Mucosa of stomach (tissue), 1 donor: Measurements from ENCODE around the gene SAXO2.
A peak's percentile ranks its signal among the peaks of the same experiment; 100 is the strongest.
"Not testable (repeated sequence)": the region's sequence is repeated elsewhere in the genome, so short reads cannot be mapped to it uniquely, and the experiment has no call there.

Experiments used
- H3K27me3 ChIP-seq: one replicate; pipeline ENCODE4 v1.7.0; 2013; ENCODE audit warnings: mild to moderate bottlenecking, low read length; ENCODE audit not compliant: control insufficient read depth, insufficient read depth
- H3K36me3 ChIP-seq: one replicate; pipeline ENCODE4 v1.7.0; 2013; ENCODE audit warnings: low read length; ENCODE audit not compliant: control insufficient read depth, insufficient read depth
- H3K4me1 ChIP-seq: one replicate; pipeline ENCODE4 v1.7.0; 2013; ENCODE audit warnings: mild to moderate bottlenecking, low read length; ENCODE audit not compliant: control insufficient read depth, insufficient read depth
- H3K4me3 ChIP-seq: one replicate; pipeline ENCODE4 v1.7.0; 2013; ENCODE audit warnings: low read length
- H3K9ac ChIP-seq: one replicate; pipeline ENCODE4 v1.7.0; 2013; ENCODE audit warnings: mild to moderate bottlenecking, low read length, moderate library complexity
- H3K9me3 ChIP-seq: one replicate; pipeline ENCODE4 v1.7.0; 2013; ENCODE audit warnings: mild to moderate bottlenecking, low read length, moderate library complexity; ENCODE audit not compliant: control insufficient read depth
- donor health status: Pancreatic carcinoma.

The SAXO2 gene

DNA sequence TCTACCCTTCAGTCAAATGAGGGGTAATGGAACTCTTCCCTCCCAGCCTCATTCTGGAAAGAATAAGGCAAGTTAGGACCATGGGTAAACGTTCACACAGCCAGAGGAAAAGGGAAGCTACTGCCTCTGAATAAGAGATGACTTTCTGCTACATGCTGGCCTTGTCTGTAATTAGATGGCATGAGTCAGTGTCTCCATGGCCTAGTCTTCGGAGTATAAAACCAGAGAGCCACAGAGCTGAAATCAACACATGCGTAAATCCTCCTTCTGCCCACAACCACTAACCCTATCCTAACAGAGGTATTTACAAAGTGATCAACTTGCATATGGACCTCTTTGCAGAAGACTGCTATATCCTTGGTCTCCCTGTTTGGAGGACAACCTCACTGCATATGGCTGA is 14.4 kb upstream of the SAXO2 start:
- H3K4me1 ChIP-seq, H3K27me3 ChIP-seq, H3K4me3 ChIP-seq, H3K9ac ChIP-seq, H3K9me3 ChIP-seq, H3K36me3 ChIP-seq: not testable (repeated sequence)

- peak overlapping the region; percentile 49 for H3K4me3 ChIP-seq
- H3K9me3 ChIP-seq, H3K36me3 ChIP-seq, H3K27me3 ChIP-seq, H3K4me1 ChIP-seq: not testable (repeated sequence)
- peak overlapping the region; percentile 72 for H3K9ac ChIP-seq
Measured at GRCh38 chr15:82261566-82262421, 824 bp upstream of the SAXO2 start.

GRCh38 chr15:82263350-82263749 is 732 bp downstream of the SAXO2 start:
- Histone ChIP-seq H3K4me1 (peaks cover 6% of the 10 kb centered on the region), H3K9me3 (no peaks in the 10 kb centered on the region), H3K27me3 (no peaks in the 10 kb centered on the region), H3K9ac (peak overlapping the region; percentile 72), H3K4me3 (peak overlapping the region; percentile 49), H3K36me3 (no peaks in the 10 kb centered on the region)

DNA sequence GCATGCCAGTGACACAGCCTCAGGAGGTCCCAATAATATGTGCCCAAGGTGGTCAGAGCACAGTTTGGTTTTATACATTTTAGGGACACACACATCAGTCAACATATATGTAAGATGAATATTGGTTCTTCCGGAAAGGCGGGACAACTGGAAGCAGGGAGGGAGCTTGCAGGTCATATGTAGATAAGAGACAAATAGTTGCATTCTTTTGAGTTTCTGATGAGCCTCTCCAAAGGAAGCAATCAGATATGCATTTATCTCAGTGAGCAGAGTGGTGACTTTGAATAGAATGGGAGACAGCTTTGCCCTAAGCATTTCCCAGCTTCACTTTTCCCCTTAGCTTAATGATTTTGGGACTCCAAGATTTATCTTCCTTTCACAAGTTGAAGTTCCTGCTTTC is 4.5 kb downstream of the SAXO2 start:
- not testable (repeated sequence) for H3K27me3 ChIP-seq, H3K9me3 ChIP-seq

GRCh38 chr15:82268454-82268853 is 5.8 kb downstream of the SAXO2 start:
- H3K9me3 ChIP-seq, H3K27me3 ChIP-seq: not testable (repeated sequence)

More for the DNA sequence above, 4.5 kb downstream of the SAXO2 start:
- not testable (repeated sequence) for H3K9ac ChIP-seq, H3K4me3 ChIP-seq, H3K36me3 ChIP-seq, H3K4me1 ChIP-seq

GRCh38 chr15:82272154-82272553 is 9.5 kb downstream of the SAXO2 start:
- no peak overlapping the region for H3K9ac ChIP-seq
- peaks cover 3% of the 10 kb centered on the region for H3K4me1 ChIP-seq
- H3K4me3 ChIP-seq, result no peak overlapping the region
- H3K9me3 ChIP-seq, result no peaks in the 10 kb centered on the region
- H3K36me3 ChIP-seq, result no peaks in the 10 kb centered on the region
- H3K27me3 ChIP-seq, result no peaks in the 10 kb centered on the region

More at GRCh38 chr15:82268454-82268853, 5.8 kb downstream of the SAXO2 start:
- H3K9ac ChIP-seq, H3K4me1 ChIP-seq, H3K4me3 ChIP-seq, H3K36me3 ChIP-seq: not testable (repeated sequence)

GRCh38 chr15:82275410-82275809 is 12.8 kb downstream of the SAXO2 start:
- Histone ChIP-seq H3K4me3 (no peak overlapping the region), H3K9ac (no peak overlapping the region), H3K36me3 (no peaks in the 10 kb centered on the region), H3K27me3 (no peaks in the 10 kb centered on the region), H3K9me3 (no peaks in the 10 kb centered on the region), H3K4me1 (no peaks in the 10 kb centered on the region)

DNA sequence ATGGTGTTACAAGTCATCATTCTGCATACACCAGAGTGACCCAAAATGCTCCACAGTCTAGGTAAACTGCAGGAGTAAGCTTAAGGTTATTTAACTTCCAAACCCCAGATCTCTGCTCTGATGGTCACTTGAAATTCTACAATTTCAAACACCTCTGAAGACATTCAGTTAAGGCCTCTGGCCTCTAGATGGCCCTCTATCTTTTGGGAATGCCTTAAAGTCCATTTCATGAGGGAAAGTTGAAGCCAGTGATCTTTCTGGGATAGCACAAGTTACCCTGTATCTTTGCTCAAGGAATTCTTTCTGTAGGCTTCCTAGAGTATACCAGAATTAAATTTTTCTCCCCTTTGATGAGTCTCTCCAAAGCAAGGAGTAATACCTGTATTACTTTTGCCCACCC is 18.7 kb downstream of the SAXO2 start:
- H3K9me3 ChIP-seq, H3K36me3 ChIP-seq, H3K27me3 ChIP-seq, H3K4me1 ChIP-seq, H3K4me3 ChIP-seq, H3K9ac ChIP-seq: not testable (repeated sequence)

GRCh38 chr15:82282386-82282785 is 19.8 kb downstream of the SAXO2 start:
- not testable (repeated sequence) for H3K27me3 ChIP-seq, H3K36me3 ChIP-seq, H3K9ac ChIP-seq, H3K4me1 ChIP-seq, H3K9me3 ChIP-seq, H3K4me3 ChIP-seq

GRCh38 chr15:82284381-82284780 is 21.8 kb downstream of the SAXO2 start:
- H3K27me3 ChIP-seq, H3K36me3 ChIP-seq, H3K9me3 ChIP-seq, H3K9ac ChIP-seq, H3K4me1 ChIP-seq, H3K4me3 ChIP-seq: not testable (repeated sequence)

- H3K9me3 ChIP-seq, H3K9ac ChIP-seq, H3K27me3 ChIP-seq, H3K4me1 ChIP-seq, H3K4me3 ChIP-seq, H3K36me3 ChIP-seq: not testable (repeated sequence)
Measured at GRCh38 chr15:82286475-82286874, 23.9 kb downstream of the SAXO2 start.

DNA sequence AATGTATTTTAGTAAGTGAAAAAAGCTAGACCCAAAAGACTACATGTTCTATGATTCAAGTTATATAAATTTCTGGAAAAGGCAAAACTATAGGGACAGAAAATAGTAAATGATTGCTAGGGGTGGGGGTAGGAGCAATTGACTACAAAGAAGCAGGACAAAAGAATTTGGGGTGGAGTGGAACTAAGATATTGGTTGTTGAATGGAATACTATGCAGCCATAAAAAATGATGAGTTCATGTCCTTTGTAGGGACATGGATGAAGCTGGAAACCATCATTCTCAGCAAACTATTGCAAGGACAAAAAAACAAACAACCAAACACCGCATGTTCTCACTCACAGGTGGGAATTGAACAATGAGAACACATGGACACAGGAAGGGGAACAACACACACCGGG is 25.6 kb downstream of the SAXO2 start:
- not testable (repeated sequence) for H3K36me3 ChIP-seq, H3K9ac ChIP-seq, H3K9me3 ChIP-seq, H3K4me1 ChIP-seq, H3K27me3 ChIP-seq, H3K4me3 ChIP-seq

DNA sequence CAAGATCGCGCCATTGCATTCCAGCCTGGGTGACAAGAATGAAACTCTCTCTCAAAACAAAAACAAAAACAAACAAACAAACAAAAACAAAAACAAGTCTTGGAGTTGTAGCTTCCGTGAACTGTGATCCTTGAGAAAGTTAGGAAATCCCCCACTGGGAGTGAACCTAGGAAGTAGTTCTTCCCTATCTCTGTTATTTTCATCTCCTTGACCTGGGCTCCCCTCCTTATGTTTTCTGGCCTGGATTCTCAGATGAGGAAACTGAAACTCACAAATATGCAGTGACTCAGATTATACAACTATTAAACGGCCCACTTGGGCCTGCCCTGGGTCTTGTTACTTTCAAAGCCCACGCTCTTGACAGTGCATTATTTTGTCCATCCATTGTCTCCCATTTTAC is 29.7 kb downstream of the SAXO2 start:
- Histone ChIP-seq H3K4me3 (no peak overlapping the region), H3K4me1 (no peaks in the 10 kb centered on the region), H3K9me3 (no peaks in the 10 kb centered on the region), H3K36me3 (no peaks in the 10 kb centered on the region), H3K9ac (no peak overlapping the region), H3K27me3 (no peaks in the 10 kb centered on the region)
